ENCODE data around the gene EHMT1.

The EHMT1 gene

GRCh38 chr9:137672907-137673791 lies 54.3 kb downstream of the EHMT1 start:
- DNase-seq (ENCODE audit: low read depth, low spot score) = peak; percentile 58

GRCh38 chr9:137673886-137674285 lies 55.1 kb downstream of the EHMT1 start:
- peak; percentile 49 for DNase-seq (ENCODE audit: low read depth, low spot score)

GRCh38 chr9:137674307-137674975 lies 55.6 kb downstream of the EHMT1 start:
- peak; percentile 61 for DNase-seq (ENCODE audit: low read depth, low spot score)

- peak; percentile 44 for DNase-seq (ENCODE audit: low read depth, low spot score)
These were observed 56.1 kb downstream of the EHMT1 start for GRCh38 chr9:137674976-137675320.

GRCh38 chr9:137676998-137677397 lies 58.2 kb downstream of the EHMT1 start:
- DNase-seq (ENCODE audit: low read depth, low spot score) = no peak

GRCh38 chr9:137678202-137678601 lies 59.4 kb downstream of the EHMT1 start:
- no peak for DNase-seq (ENCODE audit: low read depth, low spot score)

- DNase-seq (ENCODE audit: low read depth, low spot score) = peak; percentile 56
These were observed 60.4 kb downstream of the EHMT1 start for GRCh38 chr9:137679249-137679648.

GRCh38 chr9:137679695-137680305 lies 61.0 kb downstream of the EHMT1 start:
- DNase-seq (ENCODE audit: low read depth, low spot score) = no peak

- DNase-seq (ENCODE audit: low read depth, low spot score) = peak; percentile 71
These were observed 61.9 kb downstream of the EHMT1 start for GRCh38 chr9:137680444-137681358.

- DNase-seq (ENCODE audit: low read depth, low spot score) = peak; percentile 50
These were observed 63.8 kb downstream of the EHMT1 start for GRCh38 chr9:137682428-137683105.

- no peak for DNase-seq (ENCODE audit: low read depth, low spot score)
These were observed 64.6 kb downstream of the EHMT1 start for GRCh38 chr9:137683262-137683864.

- DNase-seq (ENCODE audit: low read depth, low spot score) = no peak
These were observed 66.4 kb downstream of the EHMT1 start for GRCh38 chr9:137685035-137685740.

- DNase-seq (ENCODE audit: low read depth, low spot score) = no peak
These were observed 67.1 kb downstream of the EHMT1 start for GRCh38 chr9:137685741-137686420.

- no peak for DNase-seq (ENCODE audit: low read depth, low spot score)
These were observed 69.5 kb downstream of the EHMT1 start for GRCh38 chr9:137688261-137688660.

- DNase-seq (ENCODE audit: low read depth, low spot score) = no peak
These were observed 69.9 kb downstream of the EHMT1 start for GRCh38 chr9:137688725-137689124.

- DNase-seq (ENCODE audit: low read depth, low spot score) = no peak
These were observed 71.1 kb downstream of the EHMT1 start for GRCh38 chr9:137689745-137690529.

GRCh38 chr9:137690930-137691645 lies 72.3 kb downstream of the EHMT1 start:
- DNase-seq (ENCODE audit: low read depth, low spot score) = no peak

Data from ELF-1 (cell line).